Erythroblast (primary cell): ENCODE data around the gene FAM151B.
"Not testable (repeated sequence)": the region's sequence is repeated elsewhere in the genome, so short reads cannot be mapped to it uniquely, and the experiment has no call there.

Experiments used
- DNase-seq, 2 experiments: peaks; one replicate each; lab custom pipeline; 2025; lab: John Stamatoyannopoulos, UW
- GATA1 ChIP-seq: IDR thresholded peaks from 2 replicates; pipeline ENCODE4 v1.6.1; 2011; ENCODE audit warnings: low read depth, mild to moderate bottlenecking, control low read depth, low read length, moderate library complexity
- POLR2A ChIP-seq: IDR thresholded peaks from 2 replicates; pipeline ENCODE4 v1.6.1; 2011; ENCODE audit warnings: mild to moderate bottlenecking, low read length

FAM151B gene

GRCh38 chr5:80487829-80488721, at the start of gene FAM151B:
FAM151B (plus strand) TSS chr5:80488100; CDS start chr5:80488124, 24 bp downstream.
- DNase-seq = peak; percentile 52 to 61

GRCh38 chr5:80438739-80439138, 49.2 kb upstream of the FAM151B start:
- DNase-seq = no peak
- TF ChIP-seq GATA1 = no peak
- no peak for TF ChIP-seq POLR2A

More at GRCh38 chr5:80487829-80488721, at the start of gene FAM151B:
- TF ChIP-seq POLR2A = no peak
- TF ChIP-seq GATA1 = no peak

- TF ChIP-seq GATA1 = no peak
- no peak for TF ChIP-seq POLR2A
- no peak for DNase-seq
These were observed 48.7 kb upstream of the FAM151B start for GRCh38 chr5:80439213-80439612.

- peak; percentile 3 to 17 for DNase-seq
- no peak for TF ChIP-seq POLR2A
- TF ChIP-seq GATA1 = no peak
These were observed 45.2 kb upstream of the FAM151B start for GRCh38 chr5:80442742-80443141.

DNA sequence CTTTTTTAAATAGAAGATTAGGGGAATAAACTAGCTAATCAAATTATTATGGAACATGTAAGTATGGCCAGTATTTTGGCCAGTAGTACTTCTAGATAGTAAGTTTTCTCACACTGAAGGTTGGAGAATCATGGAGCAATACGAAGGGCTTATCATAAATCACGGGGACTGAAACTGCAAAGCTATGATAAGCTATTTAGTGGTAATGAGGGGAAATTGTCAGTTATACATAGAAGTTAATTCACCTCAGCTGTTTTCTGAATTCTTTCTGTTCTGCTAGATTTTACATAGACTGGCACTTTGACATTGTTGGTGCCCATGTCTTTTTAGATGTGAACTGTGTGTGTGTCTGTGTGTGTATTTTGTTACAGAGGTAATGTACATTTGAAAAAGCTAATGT, 34.5 kb upstream of the FAM151B start:
- DNase-seq = peak in 1 of 2 experiments; percentile 32
- TF ChIP-seq GATA1 (no peak), POLR2A (no peak)

DNA sequence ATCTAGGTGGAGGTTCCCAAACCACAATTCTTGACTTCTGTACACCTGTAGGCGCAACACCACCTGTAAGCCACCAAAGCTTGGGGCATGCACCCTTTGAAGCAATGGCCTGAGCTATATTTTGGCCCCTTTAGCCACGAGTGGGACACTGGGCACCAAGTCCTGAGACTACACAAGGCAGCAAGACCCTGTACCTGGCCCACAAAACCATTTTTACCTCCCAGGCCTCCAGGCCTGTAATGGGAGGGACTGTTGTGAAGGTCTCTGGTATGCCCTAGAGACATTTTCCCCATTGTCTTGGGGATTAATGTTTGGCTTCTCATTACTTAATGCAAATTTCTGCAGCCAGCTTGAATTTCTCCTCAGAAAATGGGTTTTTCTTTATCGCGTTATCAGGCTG, 24.6 kb upstream of the FAM151B start:
- TF ChIP-seq GATA1 = no peak
- no peak for TF ChIP-seq POLR2A
- no peak for DNase-seq

DNA sequence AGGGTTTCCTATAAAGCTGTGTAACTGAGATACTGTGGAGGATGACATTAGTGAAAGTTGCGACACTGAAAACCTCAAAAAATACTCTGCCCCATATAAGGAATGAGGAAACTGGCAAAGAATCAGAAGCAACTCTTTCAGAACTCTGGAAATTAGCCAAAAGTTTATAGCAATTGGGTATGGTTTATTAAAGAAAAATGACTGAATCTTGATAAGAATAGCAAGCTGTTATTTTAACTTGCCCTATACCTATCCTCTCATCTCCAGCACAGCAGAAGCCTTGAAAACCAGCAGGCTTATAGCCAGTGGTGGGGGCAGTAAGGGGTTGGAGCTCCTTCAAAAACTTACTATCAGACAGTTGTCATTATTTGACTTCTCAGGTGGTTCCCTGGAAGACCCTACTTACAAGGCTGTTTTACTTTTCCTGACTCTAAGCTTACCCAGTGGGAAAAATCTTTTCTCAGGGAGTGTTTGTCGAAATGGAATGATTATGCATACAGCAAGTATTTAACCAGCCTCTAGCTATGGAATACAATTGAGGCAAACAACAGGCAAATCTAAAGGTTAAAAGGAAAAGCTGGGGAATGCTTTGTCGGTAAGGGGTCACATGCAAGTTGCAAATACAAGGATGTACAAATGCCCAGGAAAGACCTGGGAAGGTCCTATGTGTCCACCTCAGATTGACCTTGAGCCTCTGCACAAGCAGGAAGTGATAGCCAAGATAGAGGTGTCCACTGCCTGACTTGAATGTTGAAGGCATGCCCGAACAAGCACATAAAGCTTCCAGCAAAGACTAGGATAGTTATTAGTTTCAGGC, 21.0 kb upstream of the FAM151B start:
- TF ChIP-seq GATA1 = no peak
- TF ChIP-seq POLR2A = no peak
- no peak for DNase-seq

DNA sequence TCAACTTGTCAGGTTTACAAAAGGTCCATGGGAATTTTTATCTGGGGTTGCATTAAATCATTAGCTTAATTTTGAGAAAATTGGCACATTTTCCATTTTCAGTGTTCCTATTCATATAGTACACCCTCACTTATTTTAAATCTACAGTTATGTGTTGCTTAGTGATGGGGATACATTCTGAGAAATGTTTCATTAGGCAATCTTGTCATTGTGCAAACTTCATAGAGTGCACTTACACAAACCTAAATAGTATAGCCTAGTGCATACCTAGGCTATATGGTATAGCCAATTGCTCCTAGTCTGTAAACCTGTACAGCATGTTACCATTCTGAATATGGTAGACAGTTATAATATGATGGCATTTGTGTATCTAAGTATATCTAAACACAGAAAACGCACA, 19.8 kb upstream of the FAM151B start:
- TF ChIP-seq GATA1 (no peak), POLR2A (no peak)
- DNase-seq = no peak

GRCh38 chr5:80470631-80471030, 17.3 kb upstream of the FAM151B start:
- DNase-seq = not testable (repeated sequence)

- TF ChIP-seq GATA1 (no peak), POLR2A (no peak)
- DNase-seq = no peak
These were observed 13.0 kb upstream of the FAM151B start for GRCh38 chr5:80474929-80475328.

DNA sequence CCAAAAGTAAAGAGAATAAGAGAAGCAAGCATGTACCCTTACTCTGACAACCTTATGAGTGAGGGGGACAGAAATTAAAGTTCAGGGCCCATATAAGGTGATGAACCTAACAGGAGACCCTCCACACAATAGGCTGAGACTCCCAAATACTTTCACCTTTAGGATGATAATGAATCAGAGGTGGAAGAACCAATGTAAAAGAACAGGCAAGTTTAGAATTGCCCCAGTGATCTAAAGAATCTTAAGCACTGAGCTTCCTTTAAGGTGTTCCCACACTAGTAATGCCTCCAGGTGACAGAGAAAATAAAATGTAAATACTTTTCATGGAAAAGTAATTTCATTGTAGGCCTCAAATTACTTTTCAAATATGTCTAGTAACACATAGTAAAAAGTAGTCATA, 8.2 kb upstream of the FAM151B start:
- no peak for TF ChIP-seq POLR2A
- TF ChIP-seq GATA1 = no peak
- DNase-seq = no peak

- TF ChIP-seq GATA1 (no peak), POLR2A (no peak)
- DNase-seq = no peak
These were observed 7.5 kb upstream of the FAM151B start for GRCh38 chr5:80480354-80480753.

DNA sequence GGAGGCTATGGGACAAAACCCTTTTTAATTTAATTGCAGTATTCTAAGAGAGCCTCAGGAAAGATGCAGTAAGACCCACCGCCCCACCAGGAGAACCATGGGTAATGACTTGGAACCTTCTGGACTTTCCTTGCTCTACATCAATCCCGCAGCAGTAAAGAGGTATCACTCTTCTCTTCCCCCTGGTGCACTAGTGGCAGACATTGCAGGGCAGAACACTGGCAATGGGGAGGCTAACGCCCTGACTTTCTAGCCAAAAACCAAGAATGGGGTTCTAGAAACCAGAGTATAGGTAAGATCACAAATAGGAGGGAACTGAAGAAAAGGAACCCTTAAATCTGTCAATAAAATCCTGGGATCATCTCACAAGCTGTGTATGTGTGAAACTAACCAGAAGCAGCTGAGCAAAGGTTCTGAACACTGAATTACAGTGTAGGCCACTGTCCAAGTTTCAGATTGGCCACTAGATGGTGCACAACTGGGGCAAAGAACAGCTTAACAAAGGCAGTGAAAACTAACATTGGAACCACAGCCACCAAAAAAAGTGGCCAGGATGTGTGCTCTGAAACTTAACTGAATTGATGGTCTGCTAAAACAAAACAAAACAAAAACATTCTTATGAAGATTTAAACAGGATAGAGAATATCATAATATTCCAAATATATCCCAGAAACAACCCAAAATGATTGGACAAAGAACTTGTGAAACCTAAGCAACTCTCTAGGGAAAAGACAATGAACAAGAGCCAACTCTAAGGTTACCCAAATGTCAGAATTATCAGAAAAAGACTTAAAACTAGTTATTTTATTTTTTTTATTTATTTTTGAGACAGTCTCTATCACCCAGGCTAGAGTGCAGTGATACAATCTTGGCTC, 6.6 kb upstream of the FAM151B start:
- peak; percentile 44 to 55 for DNase-seq
- TF ChIP-seq POLR2A = no peak
- no peak for TF ChIP-seq GATA1
